ENCODE data around the gene DIDO1. TPM values are rescaled to one million over a fixed set of nuclear protein-coding genes. Genes with fewer than 3 reads are reported as not detected.

The DIDO1 gene
- total and polyA plus RNA-seq, 2 donors (not counting 1 experiment from before 2014, with no cell fraction given), result 57.6 to 124 TPM

DNA sequence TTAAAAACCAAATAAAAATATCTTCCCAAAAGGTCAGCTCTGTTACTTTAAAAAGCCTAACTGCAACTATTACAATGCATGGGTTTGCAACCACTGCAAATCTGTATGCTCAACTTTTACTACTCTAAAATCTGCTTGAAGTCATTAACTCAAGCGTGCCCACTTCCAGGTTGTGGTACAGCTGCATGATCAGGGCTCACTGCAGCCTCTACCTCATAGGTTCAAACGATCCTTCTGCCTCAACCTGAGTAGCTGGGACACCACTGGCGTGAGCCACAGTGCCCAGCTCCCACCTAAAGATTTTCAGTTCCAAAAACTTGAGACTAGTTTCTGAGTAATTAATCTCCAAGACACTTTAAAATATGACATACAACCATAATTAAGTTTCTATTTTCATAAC, 8.2 kb downstream of the DIDO1 start:
- intact Hi-C loops (cut with micrococcal nuclease), result loop anchor here (5.0 kb wide), 1 partner anchor 34 kb away; the partner anchor contains the start of gene SLC17A9
- TF ChIP-seq EZH2 (IDR thresholded peaks at IDR 0.05; ENCODE audit: borderline replicate concordance, insufficient read depth, low read depth, low read length, poor library complexity, severe bottlenecking), result no peak
- TF ChIP-seq, protein P1, sequence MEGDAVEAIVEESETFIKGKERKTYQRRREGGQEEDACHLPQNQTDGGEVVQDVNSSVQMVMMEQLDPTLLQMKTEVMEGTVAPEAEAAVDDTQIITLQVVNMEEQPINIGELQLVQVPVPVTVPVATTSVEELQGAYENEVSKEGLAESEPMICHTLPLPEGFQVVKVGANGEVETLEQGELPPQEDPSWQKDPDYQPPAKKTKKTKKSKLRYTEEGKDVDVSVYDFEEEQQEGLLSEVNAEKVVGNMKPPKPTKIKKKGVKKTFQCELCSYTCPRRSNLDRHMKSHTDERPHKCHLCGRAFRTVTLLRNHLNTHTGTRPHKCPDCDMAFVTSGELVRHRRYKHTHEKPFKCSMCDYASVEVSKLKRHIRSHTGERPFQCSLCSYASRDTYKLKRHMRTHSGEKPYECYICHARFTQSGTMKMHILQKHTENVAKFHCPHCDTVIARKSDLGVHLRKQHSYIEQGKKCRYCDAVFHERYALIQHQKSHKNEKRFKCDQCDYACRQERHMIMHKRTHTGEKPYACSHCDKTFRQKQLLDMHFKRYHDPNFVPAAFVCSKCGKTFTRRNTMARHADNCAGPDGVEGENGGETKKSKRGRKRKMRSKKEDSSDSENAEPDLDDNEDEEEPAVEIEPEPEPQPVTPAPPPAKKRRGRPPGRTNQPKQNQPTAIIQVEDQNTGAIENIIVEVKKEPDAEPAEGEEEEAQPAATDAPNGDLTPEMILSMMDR (IDR thresholded peaks at IDR 0.05), result no peak
- Histone ChIP-seq H3K4me1 (ENCODE audit: control insufficient read depth in 2 of 2, insufficient read depth in 2 of 2, low read length in 2 of 2) (peaks cover 65 to 67% of the 10 kb centered on the region in 2 donors), H3K9ac (ENCODE audit: low read length) (peak overlapping the region; percentile 38), H3K9me3 (ENCODE audit: control extremely low read depth in 1 of 3, control insufficient read depth in 2 of 3, insufficient read depth in 1 of 3, low read length in 2 of 3) (no peaks in the 10 kb centered on the region), H3K79me2 (ENCODE audit: control insufficient read depth, insufficient read depth, low read length) (peaks cover 98% of the 10 kb centered on the region), H4K20me1 (ENCODE audit: control insufficient read depth, insufficient read depth, low read length, poor library complexity, severe bottlenecking) (peaks cover 99% of the 10 kb centered on the region), H3K4me2 (replicated peaks; ENCODE audit: low read depth, low read length, poor library complexity, severe bottlenecking) (peak overlapping the region; percentile 62), H2AFZ (ENCODE audit: insufficient read depth, low read depth, low read length, poor library complexity, severe bottlenecking) (no peak overlapping the region), H3K27me3 (replicated peaks in 1 of 4; ENCODE audit: control extremely low read depth in 1 of 4, control insufficient read depth in 3 of 4, insufficient read depth in 4 of 4, low read length in 3 of 4) (no peaks in the 10 kb centered on the region), H3K27ac (ENCODE audit: low read length in 2 of 2) (peak overlapping the region in 1 of 2 donors; percentile 60), H3K36me3 (replicated peaks in 1 of 2; ENCODE audit: control extremely low read depth in 1 of 2, control insufficient read depth in 1 of 2, extremely low read depth in 1 of 2, insufficient read depth in 2 of 2, low read length in 1 of 2) (peaks cover 0 to 12% of the 10 kb centered on the region in 2 experiments), H3K4me3 (ENCODE audit: control extremely low read depth in 1 of 5, extremely low read depth in 1 of 5, insufficient read depth in 1 of 5, low read depth in 2 of 5, low read length in 4 of 5) (peak overlapping the region in 2 of 5 experiments; percentile 16 to 21)
- Mint-ChIP-seq H3K4me3 (peak overlapping the region; percentile 68), H3K27me3 (no peaks in the 10 kb centered on the region), H3K9me3 (ENCODE audit: insufficient read depth) (no peaks in the 10 kb centered on the region), H3K4me1 (peaks cover 71% of the 10 kb centered on the region), H3K27ac (peak overlapping the region; percentile 51)
- ChIA-PET CTCF (interaction anchor here (0.7 to 4.4 kb wide), 7 partner anchors 10 to 91 kb away, joined by 3 to 22 read pairs (median 3); no protein-coding TSS in a partner anchor), POLR2A (interaction anchor here (1.2 to 1.7 kb wide), 2 partner anchors 9 to 36 kb away, joined by 3 to 6 read pairs; partner anchors contain the start of gene DIDO1)
- DNase-seq, result peak; percentile 43
- 11% methylated on average over 3 of the region's 3 CpGs for WGBS (ENCODE audit: insufficient coverage)
- ATAC-seq (ENCODE audit: low read depth), result peak; percentile 50

- Histone ChIP-seq H3K27ac (ENCODE audit: low read length in 2 of 2) (no peak overlapping the region), H3K79me2 (ENCODE audit: control insufficient read depth, insufficient read depth, low read length) (peaks cover 98% of the 10 kb centered on the region), H3K4me2 (replicated peaks; ENCODE audit: low read depth, low read length, poor library complexity, severe bottlenecking) (peak overlapping the region; percentile 62), H3K27me3 (replicated peaks in 1 of 4; ENCODE audit: control extremely low read depth in 1 of 4, control insufficient read depth in 3 of 4, insufficient read depth in 4 of 4, low read length in 3 of 4) (no peaks in the 10 kb centered on the region), H3K36me3 (replicated peaks in 1 of 2; ENCODE audit: control extremely low read depth in 1 of 2, control insufficient read depth in 1 of 2, extremely low read depth in 1 of 2, insufficient read depth in 2 of 2, low read length in 1 of 2) (peaks cover 0 to 17% of the 10 kb centered on the region in 2 experiments), H3K4me1 (ENCODE audit: control insufficient read depth in 2 of 2, insufficient read depth in 2 of 2, low read length in 2 of 2) (peaks cover 62 to 63% of the 10 kb centered on the region in 2 donors), H3K9me3 (ENCODE audit: control extremely low read depth in 1 of 3, control insufficient read depth in 2 of 3, insufficient read depth in 1 of 3, low read length in 2 of 3) (no peaks in the 10 kb centered on the region), H3K9ac (ENCODE audit: low read length) (peak overlapping the region; percentile 25), H2AFZ (ENCODE audit: insufficient read depth, low read depth, low read length, poor library complexity, severe bottlenecking) (no peak overlapping the region), H4K20me1 (ENCODE audit: control insufficient read depth, insufficient read depth, low read length, poor library complexity, severe bottlenecking) (peaks cover 99% of the 10 kb centered on the region), H3K4me3 (ENCODE audit: control extremely low read depth in 1 of 5, extremely low read depth in 1 of 5, insufficient read depth in 1 of 5, low read depth in 2 of 5, low read length in 4 of 5) (peak overlapping the region in 1 of 5 experiments; percentile 21)
- Mint-ChIP-seq H3K27me3 (no peaks in the 10 kb centered on the region), H3K4me1 (peaks cover 72% of the 10 kb centered on the region), H3K27ac (peak overlapping the region; percentile 51), H3K4me3 (peak overlapping the region; percentile 68), H3K9me3 (ENCODE audit: insufficient read depth) (no peaks in the 10 kb centered on the region)
- DNase-seq, result no peak
- CTCF ChIA-PET, result interaction anchor here (0.7 to 4.4 kb wide), 6 partner anchors 10 to 91 kb away, joined by 3 to 22 read pairs (median 4); no protein-coding TSS in a partner anchor
- no peak for TF ChIP-seq EZH2 (IDR thresholded peaks at IDR 0.05; ENCODE audit: borderline replicate concordance, insufficient read depth, low read depth, low read length, poor library complexity, severe bottlenecking)
- TF ChIP-seq, protein P1 (IDR thresholded peaks at IDR 0.05), result no peak
- ATAC-seq (ENCODE audit: low read depth), result no peak
- POLR2A ChIA-PET, result interaction anchor here (1.2 to 1.7 kb wide), 2 partner anchors 9 to 37 kb away, joined by 3 to 6 read pairs; partner anchors contain the start of gene DIDO1
- 54% methylated on average over 3 of the region's 3 CpGs for WGBS (ENCODE audit: insufficient coverage)
- intact Hi-C loops (cut with micrococcal nuclease), result loop anchor here (5.0 kb wide), 1 partner anchor 35 kb away; the partner anchor contains the start of gene SLC17A9
Observed at GRCh38 chr20:62917720-62918119, 8.6 kb downstream of the DIDO1 start.

Measured in B cell (primary cell).